Memory B cell (primary cell): Measurements from ENCODE around the gene STARD9.

ENCODE experiments used
- ATAC-seq: fragments of 150-1000 bp; cut with Tn5 transposase; 2 replicates; pipeline ENCODE4 v1.10.0; 2021; ENCODE audit warnings: low read depth, mild to moderate bottlenecking, moderate library complexity
- DNase-seq, 2 donors: peaks; one replicate each; pipeline ENCODE4 v3.0.0; 2022; ENCODE audit warnings: low spot score in 2 of 2
- H3K27ac Mint-ChIP-seq: one replicate; pipeline ENCODE4 v1.8.0; 2022; ENCODE audit warnings: mild to moderate bottlenecking, moderate library complexity, mixed read lengths
- H3K27me3 Mint-ChIP-seq: one replicate; pipeline ENCODE4 v1.8.0; 2022; ENCODE audit warnings: mixed read lengths
- H3K36me3 Mint-ChIP-seq: one replicate; pipeline ENCODE4 v1.8.0; 2022; ENCODE audit warnings: mild to moderate bottlenecking, mixed read lengths
- H3K4me1 Mint-ChIP-seq: one replicate; pipeline ENCODE4 v1.8.0; 2022; ENCODE audit warnings: mixed read lengths
- H3K4me3 Mint-ChIP-seq: one replicate; pipeline ENCODE4 v1.8.0; 2022; ENCODE audit warnings: mild to moderate bottlenecking, moderate library complexity, mixed read lengths
- H3K9me3 Mint-ChIP-seq: one replicate; pipeline ENCODE4 v1.8.0; 2022; ENCODE audit warnings: mixed read lengths

STARD9 gene

GRCh38 chr15:42728560-42728959 is 153.2 kb downstream of the STARD9 start:
- DNase-seq (no peak), ATAC-seq (no peak)
- no peaks in the 10 kb centered on the region for H3K4me1 Mint-ChIP-seq
- H3K4me3 Mint-ChIP-seq = no peak overlapping the region
- no peak overlapping the region for H3K27ac Mint-ChIP-seq
- H3K36me3 Mint-ChIP-seq = peaks cover 41% of the 10 kb centered on the region
- H3K27me3 Mint-ChIP-seq = no peaks in the 10 kb centered on the region
- H3K9me3 Mint-ChIP-seq = no peaks in the 10 kb centered on the region

- H3K4me1 Mint-ChIP-seq = no peaks in the 10 kb centered on the region
- no peaks in the 10 kb centered on the region for H3K27me3 Mint-ChIP-seq
- DNase-seq = no peak
- H3K9me3 Mint-ChIP-seq = no peaks in the 10 kb centered on the region
- peaks cover 41% of the 10 kb centered on the region for H3K36me3 Mint-ChIP-seq
- no peak overlapping the region for H3K27ac Mint-ChIP-seq
- no peak for ATAC-seq
- H3K4me3 Mint-ChIP-seq = no peak overlapping the region
These were observed 153.6 kb downstream of the STARD9 start for GRCh38 chr15:42728972-42729371.

GRCh38 chr15:42729409-42729808 is 154.0 kb downstream of the STARD9 start:
- H3K4me1 Mint-ChIP-seq = peaks cover 2% of the 10 kb centered on the region
- H3K36me3 Mint-ChIP-seq = peaks cover 39% of the 10 kb centered on the region
- no peaks in the 10 kb centered on the region for H3K9me3 Mint-ChIP-seq
- H3K4me3 Mint-ChIP-seq = no peak overlapping the region
- H3K27me3 Mint-ChIP-seq = no peaks in the 10 kb centered on the region
- ATAC-seq = no peak
- no peak overlapping the region for H3K27ac Mint-ChIP-seq
- DNase-seq = no peak

- H3K4me3 Mint-ChIP-seq = no peak overlapping the region
- no peaks in the 10 kb centered on the region for H3K9me3 Mint-ChIP-seq
- DNase-seq (no peak), ATAC-seq (no peak)
- no peaks in the 10 kb centered on the region for H3K27me3 Mint-ChIP-seq
- H3K4me1 Mint-ChIP-seq = peaks cover 2% of the 10 kb centered on the region
- peaks cover 35% of the 10 kb centered on the region for H3K36me3 Mint-ChIP-seq
- no peak overlapping the region for H3K27ac Mint-ChIP-seq
These were observed 154.7 kb downstream of the STARD9 start for GRCh38 chr15:42730135-42730534.

- no peak for ATAC-seq
- Mint-ChIP-seq H3K27me3 (no peaks in the 10 kb centered on the region), H3K36me3 (peaks cover 30% of the 10 kb centered on the region), H3K9me3 (no peaks in the 10 kb centered on the region), H3K4me3 (no peak overlapping the region), H3K4me1 (peaks cover 5% of the 10 kb centered on the region), H3K27ac (no peak overlapping the region)
- DNase-seq = no peak
These were observed 155.1 kb downstream of the STARD9 start for GRCh38 chr15:42730536-42730935.

- no peaks in the 10 kb centered on the region for H3K9me3 Mint-ChIP-seq
- no peak overlapping the region for H3K27ac Mint-ChIP-seq
- peaks cover 7% of the 10 kb centered on the region for H3K4me1 Mint-ChIP-seq
- DNase-seq = no peak
- no peaks in the 10 kb centered on the region for H3K27me3 Mint-ChIP-seq
- no peak overlapping the region for H3K4me3 Mint-ChIP-seq
- ATAC-seq = no peak
- peaks cover 27% of the 10 kb centered on the region for H3K36me3 Mint-ChIP-seq
These were observed 156.1 kb downstream of the STARD9 start for GRCh38 chr15:42731461-42731860.

GRCh38 chr15:42732095-42732827 is 156.9 kb downstream of the STARD9 start:
- DNase-seq (no peak), ATAC-seq (no peak)
- no peak overlapping the region for H3K27ac Mint-ChIP-seq
- H3K36me3 Mint-ChIP-seq = peaks cover 22% of the 10 kb centered on the region
- H3K4me1 Mint-ChIP-seq = peaks cover 7% of the 10 kb centered on the region
- no peaks in the 10 kb centered on the region for H3K27me3 Mint-ChIP-seq
- no peak overlapping the region for H3K4me3 Mint-ChIP-seq
- no peaks in the 10 kb centered on the region for H3K9me3 Mint-ChIP-seq

GRCh38 chr15:42733027-42733426 is 157.6 kb downstream of the STARD9 start:
- Mint-ChIP-seq H3K4me1 (peaks cover 11% of the 10 kb centered on the region), H3K4me3 (no peak overlapping the region), H3K27ac (no peak overlapping the region), H3K27me3 (no peaks in the 10 kb centered on the region), H3K9me3 (no peaks in the 10 kb centered on the region), H3K36me3 (peaks cover 21% of the 10 kb centered on the region)
- ATAC-seq (no peak), DNase-seq (no peak)

GRCh38 chr15:42734076-42734672 is 158.8 kb downstream of the STARD9 start:
- Mint-ChIP-seq H3K27ac (peak overlapping the region; percentile 23), H3K9me3 (no peaks in the 10 kb centered on the region), H3K4me3 (peak overlapping the region; percentile 60), H3K27me3 (no peaks in the 10 kb centered on the region), H3K36me3 (peaks cover 17% of the 10 kb centered on the region), H3K4me1 (peaks cover 11% of the 10 kb centered on the region)
- ATAC-seq (no peak), DNase-seq (no peak)

- peak overlapping the region; percentile 47 for H3K27ac Mint-ChIP-seq
- peak overlapping the region; percentile 74 for H3K4me3 Mint-ChIP-seq
- no peak for DNase-seq
- ATAC-seq = no peak
- H3K4me1 Mint-ChIP-seq = peaks cover 11% of the 10 kb centered on the region
- H3K27me3 Mint-ChIP-seq = no peaks in the 10 kb centered on the region
- H3K9me3 Mint-ChIP-seq = no peaks in the 10 kb centered on the region
- peaks cover 14% of the 10 kb centered on the region for H3K36me3 Mint-ChIP-seq
These were observed 160.2 kb downstream of the STARD9 start for GRCh38 chr15:42735382-42736165.

- ATAC-seq (no peak), DNase-seq (peak in 1 of 2 donors; percentile 40)
- Mint-ChIP-seq H3K36me3 (peaks cover 10% of the 10 kb centered on the region), H3K4me3 (peak overlapping the region; percentile 81), H3K27me3 (no peaks in the 10 kb centered on the region), H3K27ac (peak overlapping the region; percentile 47), H3K4me1 (peaks cover 11% of the 10 kb centered on the region), H3K9me3 (no peaks in the 10 kb centered on the region)
These were observed 160.9 kb downstream of the STARD9 start for GRCh38 chr15:42736178-42736792.

- peak within 1 kb of the TSS; percentile 81 for H3K4me3 Mint-ChIP-seq
- peak; percentile 87 for ATAC-seq
- peak; percentile 85 to 90 for DNase-seq
- no peaks in the 10 kb centered on the region for H3K9me3 Mint-ChIP-seq
- peak within 1 kb of the TSS; percentile 63 for H3K27ac Mint-ChIP-seq
- no peaks in the 10 kb centered on the region for H3K27me3 Mint-ChIP-seq
- peaks cover 6% of the 10 kb centered on the region for H3K36me3 Mint-ChIP-seq
- peaks cover 11% of the 10 kb centered on the region for H3K4me1 Mint-ChIP-seq
These were observed 161.6 kb downstream of the STARD9 start, which contains the start of gene CDAN1 for GRCh38 chr15:42736793-42737528. CDAN1 (minus strand) TSS chr15:42737128; CDS start chr15:42737102, 26 bp downstream.

GRCh38 chr15:42737529-42738328 is 162.3 kb downstream of the STARD9 start:
- no peaks in the 10 kb centered on the region for H3K27me3 Mint-ChIP-seq
- H3K4me1 Mint-ChIP-seq = peaks cover 11% of the 10 kb centered on the region
- H3K4me3 Mint-ChIP-seq = peak overlapping the region; percentile 81
- no peaks in the 10 kb centered on the region for H3K9me3 Mint-ChIP-seq
- H3K36me3 Mint-ChIP-seq = peaks cover 2% of the 10 kb centered on the region
- peak overlapping the region; percentile 63 for H3K27ac Mint-ChIP-seq
- DNase-seq (no peak), ATAC-seq (no peak)
